ENCODE data around the gene RFNG. TPM values are rescaled to one million over a fixed set of nuclear protein-coding genes. Genes with fewer than 3 reads are reported as not detected.

RFNG gene
- total RNA-seq, 2 donors from 2014 or later, result 46.3 to 54.5 TPM

DNA sequence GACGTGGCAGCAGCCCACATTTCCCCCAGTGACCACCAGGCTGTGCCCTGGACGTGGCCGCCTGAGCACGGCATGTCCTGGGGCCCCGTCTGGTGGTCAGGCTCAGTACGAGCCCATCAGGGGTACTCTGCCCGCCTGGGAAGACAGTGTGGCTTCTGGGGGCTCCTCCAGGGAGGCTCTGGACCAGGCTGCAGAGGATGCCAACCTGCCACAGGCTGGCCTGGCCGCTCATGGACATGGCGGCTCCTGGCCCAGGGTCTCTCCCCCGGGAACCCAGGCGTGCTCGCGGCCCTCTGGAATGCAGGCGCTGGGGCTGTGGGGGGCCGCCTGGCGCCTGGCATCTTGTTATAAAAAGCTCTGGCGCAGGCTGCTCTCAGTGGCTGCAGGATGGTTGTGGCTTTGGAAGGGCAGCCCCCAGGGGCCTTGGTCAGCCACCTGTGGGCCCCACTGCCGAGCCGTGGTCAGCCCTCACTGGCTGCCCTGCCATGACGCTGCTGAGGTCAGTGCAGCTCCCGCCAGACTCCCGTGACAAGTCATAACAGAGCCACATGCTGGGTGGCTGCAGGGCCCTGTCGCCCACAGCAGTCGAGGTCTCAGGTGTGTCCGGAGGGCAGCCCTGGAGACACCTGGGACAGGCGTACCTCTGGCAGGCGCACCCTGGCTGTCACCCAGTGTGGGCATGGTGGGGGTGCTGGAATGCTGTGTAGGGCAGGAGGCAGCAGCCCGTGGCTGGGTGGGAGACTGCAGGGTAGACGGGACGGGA lies 43.9 kb downstream of the RFNG start:
- H3K4me1 Mint-ChIP-seq, result no peaks in the 10 kb centered on the region
- DNase-seq, result no peak
- H3K27me3 Mint-ChIP-seq (ENCODE audit: insufficient read depth), result no peaks in the 10 kb centered on the region
- no peaks in the 10 kb centered on the region for H3K9me3 ChIP-seq (ENCODE audit: control insufficient read depth, low read length)
- H3K9ac ChIP-seq (ENCODE audit: extremely low read depth, low read length, poor library complexity, severe bottlenecking), result no peak overlapping the region
- H3K36me3 ChIP-seq (ENCODE audit: control insufficient read depth, insufficient read depth, low read length), result no peaks in the 10 kb centered on the region
- no peak overlapping the region for H3K4me3 ChIP-seq (ENCODE audit: low read length)
- H3K9me3 Mint-ChIP-seq, result no peaks in the 10 kb centered on the region
- 94 to 95% methylated on average over 9 to 30 of the region's 30 CpGs for WGBS, 2 experiments (ENCODE audit: insufficient coverage in 1 of 2, insufficient read length in 1 of 2)
- H3K27ac ChIP-seq (ENCODE audit: low read depth, low read length), result peak overlapping the region; percentile 10
- H3K36me3 Mint-ChIP-seq (ENCODE audit: low read depth), result no peaks in the 10 kb centered on the region
- no peaks in the 10 kb centered on the region for H3K27me3 ChIP-seq (ENCODE audit: control insufficient read depth, insufficient read depth, low read length, poor library complexity, severe bottlenecking)
- no peaks in the 10 kb centered on the region for H3K4me1 ChIP-seq (ENCODE audit: control insufficient read depth, insufficient read depth, low read length)
- no peak overlapping the region for H3K27ac Mint-ChIP-seq
- TF ChIP-seq, protein P1, sequence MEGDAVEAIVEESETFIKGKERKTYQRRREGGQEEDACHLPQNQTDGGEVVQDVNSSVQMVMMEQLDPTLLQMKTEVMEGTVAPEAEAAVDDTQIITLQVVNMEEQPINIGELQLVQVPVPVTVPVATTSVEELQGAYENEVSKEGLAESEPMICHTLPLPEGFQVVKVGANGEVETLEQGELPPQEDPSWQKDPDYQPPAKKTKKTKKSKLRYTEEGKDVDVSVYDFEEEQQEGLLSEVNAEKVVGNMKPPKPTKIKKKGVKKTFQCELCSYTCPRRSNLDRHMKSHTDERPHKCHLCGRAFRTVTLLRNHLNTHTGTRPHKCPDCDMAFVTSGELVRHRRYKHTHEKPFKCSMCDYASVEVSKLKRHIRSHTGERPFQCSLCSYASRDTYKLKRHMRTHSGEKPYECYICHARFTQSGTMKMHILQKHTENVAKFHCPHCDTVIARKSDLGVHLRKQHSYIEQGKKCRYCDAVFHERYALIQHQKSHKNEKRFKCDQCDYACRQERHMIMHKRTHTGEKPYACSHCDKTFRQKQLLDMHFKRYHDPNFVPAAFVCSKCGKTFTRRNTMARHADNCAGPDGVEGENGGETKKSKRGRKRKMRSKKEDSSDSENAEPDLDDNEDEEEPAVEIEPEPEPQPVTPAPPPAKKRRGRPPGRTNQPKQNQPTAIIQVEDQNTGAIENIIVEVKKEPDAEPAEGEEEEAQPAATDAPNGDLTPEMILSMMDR (conservative IDR thresholded peaks at IDR 0.05), result peak; percentile 37
- H3K4me3 Mint-ChIP-seq, result no peak overlapping the region

DNA sequence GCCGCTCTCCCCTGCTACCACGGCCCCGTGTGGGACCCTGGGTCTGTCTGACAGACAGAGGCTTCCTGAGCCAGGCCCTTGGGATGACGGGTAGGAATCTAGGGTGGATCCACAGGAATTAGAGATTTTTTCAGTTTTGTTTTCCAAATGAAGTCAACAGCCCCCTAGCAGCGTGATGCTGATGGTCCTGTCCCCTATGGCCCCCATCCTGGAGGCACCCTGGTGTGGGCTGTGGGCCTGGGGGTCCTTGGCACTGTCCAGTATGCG lies 44.5 kb downstream of the RFNG start:
- Histone ChIP-seq H3K27me3 (ENCODE audit: control insufficient read depth, insufficient read depth, low read length, poor library complexity, severe bottlenecking) (no peaks in the 10 kb centered on the region), H3K4me3 (ENCODE audit: low read length) (no peak overlapping the region), H3K27ac (ENCODE audit: low read depth, low read length) (no peak overlapping the region), H3K9ac (ENCODE audit: extremely low read depth, low read length, poor library complexity, severe bottlenecking) (no peak overlapping the region), H3K4me1 (ENCODE audit: control insufficient read depth, insufficient read depth, low read length) (no peaks in the 10 kb centered on the region), H3K9me3 (ENCODE audit: control insufficient read depth, low read length) (no peaks in the 10 kb centered on the region), H3K36me3 (ENCODE audit: control insufficient read depth, insufficient read depth, low read length) (no peaks in the 10 kb centered on the region)
- H3K9me3 Mint-ChIP-seq, result no peaks in the 10 kb centered on the region
- H3K27ac Mint-ChIP-seq, result no peak overlapping the region
- no peak overlapping the region for H3K4me3 Mint-ChIP-seq
- TF ChIP-seq, protein P1 (conservative IDR thresholded peaks at IDR 0.05), result no peak
- H3K36me3 Mint-ChIP-seq (ENCODE audit: low read depth), result no peaks in the 10 kb centered on the region
- H3K27me3 Mint-ChIP-seq (ENCODE audit: insufficient read depth), result no peaks in the 10 kb centered on the region
- no peak for DNase-seq
- WGBS, 2 experiments (ENCODE audit: insufficient coverage in 1 of 2, insufficient read length in 1 of 2), result 91 to 96% methylated on average over 5 to 6 of the region's 6 CpGs
- no peaks in the 10 kb centered on the region for H3K4me1 Mint-ChIP-seq

DNA sequence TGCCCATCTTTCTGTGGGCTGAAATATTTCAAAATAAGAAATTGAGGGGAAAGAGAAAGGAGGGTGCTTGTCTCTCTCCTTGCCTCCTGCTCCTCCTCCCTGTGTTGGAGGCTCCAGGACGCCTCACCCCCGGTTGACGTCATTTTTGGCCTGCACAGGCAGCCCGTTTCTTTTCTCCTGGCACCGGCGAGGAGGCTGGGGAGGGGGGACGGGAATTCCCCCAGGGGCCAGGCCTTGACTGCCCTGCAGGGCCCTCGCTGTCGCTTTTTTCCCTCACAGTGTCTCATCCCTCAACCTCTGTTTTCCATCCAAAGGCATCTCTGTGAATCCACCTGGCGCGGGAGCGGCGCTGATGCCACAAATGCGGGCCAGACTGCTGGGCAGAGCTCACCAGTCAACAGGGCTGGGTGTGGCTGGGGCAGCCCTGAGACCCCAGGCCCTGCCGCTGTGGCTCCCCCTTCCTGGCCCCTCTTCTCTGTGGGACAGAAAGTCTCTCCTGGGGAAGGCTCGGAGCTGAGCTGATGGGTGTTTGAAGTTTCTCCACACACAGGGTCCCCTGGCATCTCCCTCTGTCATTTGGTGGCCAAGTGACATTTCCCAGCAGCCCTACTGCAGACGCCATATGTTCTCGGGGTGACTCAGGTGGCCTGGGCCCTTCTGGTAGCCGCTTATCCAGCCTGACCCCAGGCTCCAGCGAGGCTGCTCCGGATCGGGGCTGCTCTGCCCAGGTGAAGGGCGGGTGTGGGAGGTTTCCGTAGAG lies 45.0 kb downstream of the RFNG start:
- H3K27ac Mint-ChIP-seq, result no peak overlapping the region
- no peak for DNase-seq
- H3K9me3 Mint-ChIP-seq, result no peaks in the 10 kb centered on the region
- Histone ChIP-seq H3K27me3 (ENCODE audit: control insufficient read depth, insufficient read depth, low read length, poor library complexity, severe bottlenecking) (no peaks in the 10 kb centered on the region), H3K4me3 (ENCODE audit: low read length) (no peak overlapping the region), H3K36me3 (ENCODE audit: control insufficient read depth, insufficient read depth, low read length) (no peaks in the 10 kb centered on the region), H3K9ac (ENCODE audit: extremely low read depth, low read length, poor library complexity, severe bottlenecking) (no peak overlapping the region), H3K4me1 (ENCODE audit: control insufficient read depth, insufficient read depth, low read length) (no peaks in the 10 kb centered on the region), H3K9me3 (ENCODE audit: control insufficient read depth, low read length) (no peaks in the 10 kb centered on the region), H3K27ac (ENCODE audit: low read depth, low read length) (no peak overlapping the region)
- TF ChIP-seq, protein P1 (conservative IDR thresholded peaks at IDR 0.05), result no peak
- no peaks in the 10 kb centered on the region for H3K36me3 Mint-ChIP-seq (ENCODE audit: low read depth)
- no peaks in the 10 kb centered on the region for H3K27me3 Mint-ChIP-seq (ENCODE audit: insufficient read depth)
- H3K4me3 Mint-ChIP-seq, result no peak overlapping the region
- 89 to 98% methylated on average over 11 to 24 of the region's 24 CpGs for WGBS, 2 experiments (ENCODE audit: insufficient coverage in 1 of 2, insufficient read length in 1 of 2)
- no peaks in the 10 kb centered on the region for H3K4me1 Mint-ChIP-seq
